ENCODE data around the gene DGCR2.

DNA sequence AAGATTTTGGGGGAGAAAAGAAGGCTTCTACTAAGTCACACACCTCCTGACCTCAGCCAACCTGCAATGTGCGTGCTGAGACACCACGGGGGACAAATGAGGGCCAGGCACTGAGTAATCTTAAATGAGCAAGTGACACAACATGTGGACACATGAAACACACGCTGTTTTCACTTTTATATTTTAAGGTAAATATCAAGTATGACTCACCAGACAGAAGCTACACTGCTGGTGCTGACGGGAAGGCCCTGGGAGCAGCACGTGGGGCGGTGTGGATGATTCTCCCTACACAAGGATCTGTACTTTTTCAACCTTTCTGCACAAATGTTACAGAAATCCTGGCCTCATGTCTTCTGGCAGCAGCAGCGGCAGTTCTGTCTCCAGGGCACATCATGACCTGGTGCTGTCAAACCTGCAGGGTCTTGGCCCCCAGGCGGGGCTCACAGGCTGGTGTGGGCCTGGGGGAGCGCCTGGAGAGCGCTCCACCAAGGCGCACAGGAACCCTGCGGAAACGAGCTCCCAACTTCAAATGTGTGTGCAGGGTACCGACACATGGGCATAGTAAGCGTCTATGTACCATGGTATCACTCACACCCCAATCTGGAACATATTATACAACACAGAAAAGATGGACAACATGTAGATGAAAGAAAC lies 61.7 kb downstream of the DGCR2 start:
- TF ChIP-seq CTCF (conservative IDR thresholded peaks at IDR 0.05) = no peak
- TF ChIP-seq ZFX (IDR thresholded peaks at IDR 0.05) = no peak

Data from C4-2B (cell line).